ENCODE data around the gene NEGR1. TPM values are rescaled to one million over a fixed set of nuclear protein-coding genes. Genes with fewer than 3 reads are reported as not detected.

Gene NEGR1
- total and polyA plus RNA-seq, 7 donors = 1.3 to 10.2 (median 2.2) TPM

DNA sequence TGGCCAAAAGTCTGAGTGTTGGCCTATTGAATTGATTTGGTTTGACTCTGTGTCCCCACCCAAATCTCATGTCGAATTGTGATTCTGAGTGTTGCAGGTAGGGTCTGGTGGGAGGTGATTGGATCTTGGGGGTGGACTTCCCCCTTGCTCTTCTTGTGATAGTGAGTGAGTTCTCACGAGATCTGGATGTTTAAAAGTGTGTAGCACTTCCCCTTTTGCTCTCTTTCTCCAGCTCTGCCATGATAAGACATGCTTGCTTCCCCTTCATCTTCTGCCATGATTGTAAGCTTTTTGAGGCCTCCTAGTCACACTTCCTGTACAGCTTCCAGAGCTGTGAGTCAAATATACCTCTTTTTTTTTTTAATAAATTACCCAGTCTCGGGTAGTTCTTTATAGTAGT lies 904.5 kb downstream of the NEGR1 start:
- ATAC-seq (no peak), DNase-seq (no peak)
- TF ChIP-seq, protein P1, sequence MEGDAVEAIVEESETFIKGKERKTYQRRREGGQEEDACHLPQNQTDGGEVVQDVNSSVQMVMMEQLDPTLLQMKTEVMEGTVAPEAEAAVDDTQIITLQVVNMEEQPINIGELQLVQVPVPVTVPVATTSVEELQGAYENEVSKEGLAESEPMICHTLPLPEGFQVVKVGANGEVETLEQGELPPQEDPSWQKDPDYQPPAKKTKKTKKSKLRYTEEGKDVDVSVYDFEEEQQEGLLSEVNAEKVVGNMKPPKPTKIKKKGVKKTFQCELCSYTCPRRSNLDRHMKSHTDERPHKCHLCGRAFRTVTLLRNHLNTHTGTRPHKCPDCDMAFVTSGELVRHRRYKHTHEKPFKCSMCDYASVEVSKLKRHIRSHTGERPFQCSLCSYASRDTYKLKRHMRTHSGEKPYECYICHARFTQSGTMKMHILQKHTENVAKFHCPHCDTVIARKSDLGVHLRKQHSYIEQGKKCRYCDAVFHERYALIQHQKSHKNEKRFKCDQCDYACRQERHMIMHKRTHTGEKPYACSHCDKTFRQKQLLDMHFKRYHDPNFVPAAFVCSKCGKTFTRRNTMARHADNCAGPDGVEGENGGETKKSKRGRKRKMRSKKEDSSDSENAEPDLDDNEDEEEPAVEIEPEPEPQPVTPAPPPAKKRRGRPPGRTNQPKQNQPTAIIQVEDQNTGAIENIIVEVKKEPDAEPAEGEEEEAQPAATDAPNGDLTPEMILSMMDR (IDR thresholded peaks at IDR 0.05) = no peak
- Histone ChIP-seq H3K4me3 (no peak overlapping the region), H3K27me3 (ENCODE audit: insufficient read depth in 3 of 3, low read length in 2 of 3) (no peaks in the 10 kb centered on the region), H3K27ac (no peak overlapping the region), H3K9me3 (no peaks in the 10 kb centered on the region), H3K4me1 (no peaks in the 10 kb centered on the region), H3K36me3 (ENCODE audit: insufficient read depth in 1 of 2, low read depth in 1 of 2) (no peaks in the 10 kb centered on the region)
- intact Hi-C loops (cut with DNase I) = no loop called here
- WGBS, 3 donors = 65 to 69% (median 67%) methylated on average over 3 of the region's 3 CpGs

DNA sequence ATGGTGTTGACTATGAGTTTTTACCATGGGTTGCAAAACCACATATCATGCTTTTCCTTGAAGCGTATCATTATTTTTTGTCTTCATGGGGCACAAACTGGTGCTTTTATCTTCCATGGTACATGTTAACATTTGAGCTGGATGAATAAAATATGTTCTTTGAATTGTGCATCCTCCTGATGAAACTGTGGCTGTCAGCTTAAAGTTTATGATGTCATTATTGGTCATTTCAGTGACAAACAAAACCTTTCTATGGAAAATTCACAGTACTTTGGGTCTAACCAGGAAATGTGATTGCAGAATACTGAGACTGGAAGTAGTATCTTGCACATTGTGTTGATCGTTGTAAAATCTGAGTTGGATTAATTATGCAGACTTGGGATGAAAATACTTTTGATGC lies 909.8 kb downstream of the NEGR1 start:
- DNase-seq (no peak), ATAC-seq (no peak)
- H3K36me3 ChIP-seq (ENCODE audit: insufficient read depth in 1 of 2, low read depth in 1 of 2) = no peaks in the 10 kb centered on the region
- H3K27ac ChIP-seq = no peak overlapping the region
- intact Hi-C loops (cut with DNase I) = no loop called here
- H3K9me3 ChIP-seq = no peaks in the 10 kb centered on the region
- H3K4me3 ChIP-seq = no peak overlapping the region
- TF ChIP-seq, protein P1 (IDR thresholded peaks at IDR 0.05) = no peak
- no peaks in the 10 kb centered on the region for H3K27me3 ChIP-seq (ENCODE audit: insufficient read depth in 3 of 3, low read length in 2 of 3)
- no peaks in the 10 kb centered on the region for H3K4me1 ChIP-seq
- 82 to 85% (median 83%) methylated on average over 2 of the region's 2 CpGs for whole genome bisulfite sequencing, 3 donors

DNA sequence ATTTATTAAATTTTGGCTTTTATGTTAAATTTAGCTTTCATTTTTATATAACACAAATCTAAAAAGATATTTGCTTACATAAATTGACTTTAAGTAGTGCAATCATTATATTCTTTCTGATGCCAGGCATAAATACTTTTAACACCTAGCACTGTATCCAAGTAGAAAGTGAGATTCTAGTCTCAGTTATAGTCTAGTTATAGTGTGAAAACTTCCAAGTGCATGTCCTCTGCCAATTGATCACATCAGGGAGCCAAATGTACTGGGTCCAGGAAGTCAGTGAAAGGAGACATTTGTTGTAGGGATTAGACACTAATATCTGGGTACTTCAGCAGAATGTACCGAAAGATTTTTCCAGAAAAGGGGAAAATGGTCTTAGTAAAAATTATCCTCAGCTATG lies 910.8 kb downstream of the NEGR1 start:
- no peaks in the 10 kb centered on the region for H3K9me3 ChIP-seq
- H3K27me3 ChIP-seq (ENCODE audit: insufficient read depth in 3 of 3, low read length in 2 of 3) = no peaks in the 10 kb centered on the region
- TF ChIP-seq, protein P1 (IDR thresholded peaks at IDR 0.05) = no peak
- no peaks in the 10 kb centered on the region for H3K36me3 ChIP-seq (ENCODE audit: insufficient read depth in 1 of 2, low read depth in 1 of 2)
- 74 to 91% (median 84%) methylated on average over 1 of the region's 1 CpG for WGBS, 3 donors
- ATAC-seq (no peak), DNase-seq (no peak)
- H3K4me3 ChIP-seq = no peak overlapping the region
- no peaks in the 10 kb centered on the region for H3K4me1 ChIP-seq
- intact Hi-C loops (cut with DNase I) = no loop called here
- no peak overlapping the region for H3K27ac ChIP-seq

DNA sequence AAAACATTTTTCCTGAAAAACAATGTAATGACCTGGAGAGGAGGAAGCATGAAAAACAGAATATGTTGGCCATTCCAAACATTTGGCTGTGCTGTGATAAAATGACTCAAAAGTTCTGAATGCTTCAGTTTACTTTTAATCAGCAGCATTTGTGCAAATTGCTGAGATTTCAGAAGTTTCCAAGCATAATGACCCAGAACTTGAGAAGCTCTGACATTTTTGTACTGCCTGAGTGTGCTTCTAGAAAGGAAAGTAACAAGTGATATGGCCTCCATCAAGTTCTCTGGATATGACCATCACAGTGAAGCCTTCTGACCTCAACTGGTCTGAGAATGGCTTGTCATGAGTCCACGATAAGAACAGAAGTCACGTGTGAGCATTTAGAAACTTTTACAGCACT lies 918.1 kb downstream of the NEGR1 start:
- Histone ChIP-seq H3K4me1 (no peaks in the 10 kb centered on the region), H3K27me3 (ENCODE audit: insufficient read depth in 3 of 3, low read length in 2 of 3) (no peaks in the 10 kb centered on the region), H3K9me3 (no peaks in the 10 kb centered on the region), H3K27ac (no peak overlapping the region), H3K4me3 (no peak overlapping the region), H3K36me3 (ENCODE audit: insufficient read depth in 1 of 2, low read depth in 1 of 2) (no peaks in the 10 kb centered on the region)
- intact Hi-C loops (cut with DNase I) = no loop called here
- DNase-seq = no peak
- 77 to 90% (median 83%) methylated on average over 2 of the region's 2 CpGs for WGBS, 3 donors
- TF ChIP-seq, protein P1 (IDR thresholded peaks at IDR 0.05) = no peak
- no peak for ATAC-seq

DNA sequence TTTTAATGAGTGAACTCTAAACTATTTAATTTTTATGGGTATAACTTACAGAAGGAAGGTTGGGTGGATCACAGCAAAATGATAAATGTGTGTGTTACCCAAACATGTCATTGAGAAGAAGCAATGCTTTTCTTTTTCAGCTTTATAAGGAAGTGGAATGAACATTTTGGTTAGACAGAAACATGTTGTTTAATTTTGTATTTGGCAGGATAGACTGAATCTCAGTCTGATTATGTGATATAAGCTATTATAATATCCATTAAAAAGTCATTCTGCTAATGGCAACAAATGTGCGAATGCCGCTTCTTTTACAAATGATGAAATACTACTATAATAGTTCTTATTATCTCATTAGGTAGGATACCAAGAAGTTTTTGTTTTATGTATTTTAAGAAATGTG lies 919.6 kb downstream of the NEGR1 start:
- TF ChIP-seq, protein P1 (IDR thresholded peaks at IDR 0.05) = no peak
- no peak for ATAC-seq
- WGBS, 3 donors = 94% methylated on average over 2 of the region's 2 CpGs

More for the DNA sequence above, 919.6 kb downstream of the NEGR1 start:
- Histone ChIP-seq H3K9me3 (no peaks in the 10 kb centered on the region), H3K27ac (no peak overlapping the region), H3K27me3 (ENCODE audit: insufficient read depth in 3 of 3, low read length in 2 of 3) (no peaks in the 10 kb centered on the region), H3K4me3 (no peak overlapping the region), H3K36me3 (ENCODE audit: insufficient read depth in 1 of 2, low read depth in 1 of 2) (no peaks in the 10 kb centered on the region), H3K4me1 (no peaks in the 10 kb centered on the region)
- intact Hi-C loops (cut with DNase I) = no loop called here
- no peak for DNase-seq

Data from psoas muscle (tissue), 8 donors.